K562 (cell line): ENCODE data around the gene SARS1.

Source experiments
- GATAD2B ChIP-seq: fragments of 450-650 bp; IDR thresholded peaks from 2 replicates; pipeline ENCODE4 v1.6.1; 2017; ENCODE audit warnings: mild to moderate bottlenecking, borderline replicate concordance
- HEY1 ChIP-seq: fragments of 250-450 bp; sonication (Bioruptor Pico); IDR thresholded peaks from 2 replicates; pipeline ENCODE4 v1.5.0; 2020; ENCODE audit warnings: mild to moderate bottlenecking, moderate library complexity, borderline replicate concordance

DNA sequence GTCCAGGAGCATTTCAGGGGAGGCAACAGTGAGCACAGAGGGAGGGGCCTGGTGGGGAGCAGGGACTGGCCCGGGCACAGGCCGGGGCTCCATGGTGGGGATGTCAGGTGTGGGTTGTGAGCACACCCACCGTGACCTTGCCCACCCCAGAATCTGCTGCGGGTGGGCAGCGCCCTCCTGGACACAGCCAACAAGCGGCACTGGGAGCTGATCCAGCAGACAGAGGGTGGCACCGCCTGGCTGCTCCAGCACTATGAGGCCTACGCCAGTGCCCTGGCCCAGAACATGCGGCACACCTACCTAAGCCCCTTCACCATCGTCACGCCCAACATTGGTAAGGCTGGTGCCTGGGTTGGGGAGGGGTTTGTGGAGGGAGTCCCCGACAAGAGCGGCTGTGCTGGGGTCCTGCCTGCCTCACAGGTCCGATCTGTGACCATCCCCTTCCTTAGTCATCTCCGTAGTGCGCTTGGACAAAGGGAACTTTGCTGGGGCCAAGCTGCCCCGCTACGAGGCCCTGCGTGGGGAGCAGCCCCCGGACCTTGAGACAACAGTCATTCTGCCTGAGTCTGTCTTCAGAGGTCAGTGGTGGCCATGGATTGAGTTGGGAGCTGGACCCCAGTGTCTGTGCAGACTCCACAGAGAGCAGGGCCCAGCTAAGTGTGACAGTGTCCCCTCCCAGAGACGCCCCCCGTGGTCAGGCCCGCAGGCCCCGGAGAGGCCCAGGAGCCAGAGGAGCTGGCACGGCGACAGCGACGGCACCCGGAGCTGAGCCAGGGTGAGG lies 54.9 kb downstream of the SARS1 start:
- TF ChIP-seq HEY1 (CRISPR knock-in tag) (no peak), GATAD2B (no peak)
